Measurements from ENCODE around the gene B3GALT6. TPM values are rescaled to one million over a fixed set of nuclear protein-coding genes. Genes with fewer than 3 reads are reported as not detected.

Gene B3GALT6
- total RNA-seq, 1 donor from 2014 or later = 30.2 TPM

GRCh38 chr1:1262071-1262470, 30.0 kb downstream of the B3GALT6 start:
- Mint-ChIP-seq H3K27ac (no peak overlapping the region), H3K9me3 (no peaks in the 10 kb centered on the region), H3K27me3 (no peaks in the 10 kb centered on the region), H3K4me3 (no peak overlapping the region), H3K36me3 (peaks cover 8% of the 10 kb centered on the region), H3K4me1 (ENCODE audit: unreplicated experiment) (no peaks in the 10 kb centered on the region)
- DNase-seq (ENCODE audit: extremely low spot score, unreplicated experiment) = no peak
- TF ChIP-seq, protein P1, sequence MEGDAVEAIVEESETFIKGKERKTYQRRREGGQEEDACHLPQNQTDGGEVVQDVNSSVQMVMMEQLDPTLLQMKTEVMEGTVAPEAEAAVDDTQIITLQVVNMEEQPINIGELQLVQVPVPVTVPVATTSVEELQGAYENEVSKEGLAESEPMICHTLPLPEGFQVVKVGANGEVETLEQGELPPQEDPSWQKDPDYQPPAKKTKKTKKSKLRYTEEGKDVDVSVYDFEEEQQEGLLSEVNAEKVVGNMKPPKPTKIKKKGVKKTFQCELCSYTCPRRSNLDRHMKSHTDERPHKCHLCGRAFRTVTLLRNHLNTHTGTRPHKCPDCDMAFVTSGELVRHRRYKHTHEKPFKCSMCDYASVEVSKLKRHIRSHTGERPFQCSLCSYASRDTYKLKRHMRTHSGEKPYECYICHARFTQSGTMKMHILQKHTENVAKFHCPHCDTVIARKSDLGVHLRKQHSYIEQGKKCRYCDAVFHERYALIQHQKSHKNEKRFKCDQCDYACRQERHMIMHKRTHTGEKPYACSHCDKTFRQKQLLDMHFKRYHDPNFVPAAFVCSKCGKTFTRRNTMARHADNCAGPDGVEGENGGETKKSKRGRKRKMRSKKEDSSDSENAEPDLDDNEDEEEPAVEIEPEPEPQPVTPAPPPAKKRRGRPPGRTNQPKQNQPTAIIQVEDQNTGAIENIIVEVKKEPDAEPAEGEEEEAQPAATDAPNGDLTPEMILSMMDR (conservative IDR thresholded peaks at IDR 0.05) = no peak

GRCh38 chr1:1262758-1263157, 30.7 kb downstream of the B3GALT6 start:
- no peak overlapping the region for H3K4me3 Mint-ChIP-seq
- no peaks in the 10 kb centered on the region for H3K9me3 Mint-ChIP-seq

GRCh38 chr1:1264026-1264425, 32.0 kb downstream of the B3GALT6 start:
- TF ChIP-seq, protein P1 (conservative IDR thresholded peaks at IDR 0.05) = no peak
- no peaks in the 10 kb centered on the region for H3K4me1 Mint-ChIP-seq (ENCODE audit: unreplicated experiment)

More at GRCh38 chr1:1262758-1263157, 30.7 kb downstream of the B3GALT6 start:
- no peaks in the 10 kb centered on the region for H3K4me1 Mint-ChIP-seq (ENCODE audit: unreplicated experiment)
- H3K27ac Mint-ChIP-seq = no peak overlapping the region
- TF ChIP-seq, protein P1 (conservative IDR thresholded peaks at IDR 0.05) = no peak
- no peaks in the 10 kb centered on the region for H3K27me3 Mint-ChIP-seq
- peaks cover 6% of the 10 kb centered on the region for H3K36me3 Mint-ChIP-seq
- no peak for DNase-seq (ENCODE audit: extremely low spot score, unreplicated experiment)

DNA sequence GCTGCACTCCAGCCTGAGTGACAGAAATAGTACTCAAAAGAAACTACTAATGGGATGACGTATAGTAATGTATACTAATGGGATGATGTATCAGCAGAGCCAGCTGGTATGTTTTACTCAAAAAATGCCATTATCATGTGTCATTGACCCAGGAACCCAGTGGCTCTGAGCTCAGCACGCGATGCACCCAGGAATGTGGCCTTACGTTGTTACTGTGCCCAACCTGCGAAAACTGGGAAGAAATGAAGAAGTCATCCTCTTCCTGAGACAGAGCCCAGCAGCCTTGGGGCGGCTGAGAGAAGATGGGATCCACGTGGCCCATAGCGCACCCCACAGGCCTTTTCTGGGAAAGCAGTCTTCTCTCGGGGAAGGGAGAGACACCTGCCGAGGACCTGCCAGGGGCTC, 32.8 kb downstream of the B3GALT6 start:
- Mint-ChIP-seq H3K4me3 (no peak overlapping the region), H3K36me3 (peaks cover 4% of the 10 kb centered on the region)

More at GRCh38 chr1:1264026-1264425, 32.0 kb downstream of the B3GALT6 start:
- DNase-seq (ENCODE audit: extremely low spot score, unreplicated experiment) = no peak
- H3K9me3 Mint-ChIP-seq = no peaks in the 10 kb centered on the region
- no peaks in the 10 kb centered on the region for H3K27me3 Mint-ChIP-seq
- H3K4me3 Mint-ChIP-seq = no peak overlapping the region
- H3K36me3 Mint-ChIP-seq = peaks cover 5% of the 10 kb centered on the region
- H3K27ac Mint-ChIP-seq = no peak overlapping the region

DNA sequence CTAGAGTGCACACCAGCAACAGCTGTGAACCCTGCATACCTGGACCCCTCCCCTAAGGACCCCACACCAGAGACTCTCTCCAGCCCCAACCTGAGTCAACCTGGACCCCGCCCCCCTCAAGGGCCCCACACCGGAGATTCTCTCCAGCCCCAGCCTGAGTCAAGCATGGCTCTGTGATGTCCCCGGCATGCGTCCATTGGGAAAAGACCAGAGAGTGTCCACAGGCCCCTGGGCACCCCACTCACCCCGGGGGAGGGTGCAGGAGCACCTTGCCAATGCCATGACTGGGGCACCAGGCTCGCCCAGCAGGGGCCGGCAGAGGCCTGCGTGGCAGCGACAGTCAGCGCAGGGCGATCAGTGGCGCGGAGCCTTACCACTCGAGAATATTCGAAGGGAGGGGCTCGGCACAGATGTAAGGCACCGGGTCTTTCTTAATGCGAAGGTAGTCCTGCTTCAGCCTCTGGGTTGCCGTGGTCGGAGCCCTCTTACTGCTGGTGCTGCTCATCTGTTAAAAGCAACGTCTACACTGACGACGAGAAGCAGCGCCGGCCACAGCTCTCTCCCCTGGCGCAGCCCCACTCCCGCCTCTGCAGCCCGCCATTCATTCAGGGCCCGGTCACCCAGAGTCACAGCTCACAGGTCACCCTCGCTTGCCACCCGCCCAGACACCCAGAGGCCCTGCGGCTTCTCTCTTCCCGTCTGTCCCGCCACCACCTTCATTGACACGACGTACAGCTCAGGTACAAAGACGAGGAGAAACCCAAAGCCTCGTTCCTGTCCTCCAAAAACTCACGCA, 35.6 kb downstream of the B3GALT6 start:
- Mint-ChIP-seq H3K27me3 (no peaks in the 10 kb centered on the region), H3K4me1 (ENCODE audit: unreplicated experiment) (peaks cover 25% of the 10 kb centered on the region), H3K4me3 (no peak overlapping the region), H3K27ac (no peak overlapping the region), H3K9me3 (no peaks in the 10 kb centered on the region), H3K36me3 (peaks cover 5% of the 10 kb centered on the region)
- DNase-seq (ENCODE audit: extremely low spot score, unreplicated experiment) = no peak
- TF ChIP-seq, protein P1 (conservative IDR thresholded peaks at IDR 0.05) = no peak

More for the DNA sequence above, 32.8 kb downstream of the B3GALT6 start:
- H3K4me1 Mint-ChIP-seq (ENCODE audit: unreplicated experiment) = peaks cover 2% of the 10 kb centered on the region
- no peak overlapping the region for H3K27ac Mint-ChIP-seq
- DNase-seq (ENCODE audit: extremely low spot score, unreplicated experiment) = no peak
- TF ChIP-seq, protein P1 (conservative IDR thresholded peaks at IDR 0.05) = peak; percentile 36
- H3K9me3 Mint-ChIP-seq = no peaks in the 10 kb centered on the region
- no peaks in the 10 kb centered on the region for H3K27me3 Mint-ChIP-seq
